OCI-LY3 (cell line): ENCODE data around the gene CABLES1.
"Not testable (repeated sequence)": the region's sequence is repeated elsewhere in the genome, so short reads cannot be mapped to it uniquely, and the experiment has no call there.

Source experiments
- H2AFZ ChIP-seq: fragments of 200-600, 300-600 bp; shearing (Covaris generic); 2 replicates; pipeline ENCODE4 v1.6.0; 2014; ENCODE audit warnings: antibody characterized with exemption, low read depth, low read length
- H3K27ac ChIP-seq: fragments of 200-600, 300-600 bp; sonication (generic); 2 replicates; pipeline ENCODE4 v1.5.1; 2014; ENCODE audit warnings: mild to moderate bottlenecking, low read length, moderate library complexity, mixed read lengths
- H3K27me3 ChIP-seq: fragments of 200-600, 300-600 bp; sonication (generic); 2 replicates; pipeline ENCODE4 v1.6.1; 2014; ENCODE audit warnings: low read depth, low read length, mixed read lengths
- H3K36me3 ChIP-seq: fragments of 200-600, 300-600 bp; sonication (generic); replicated peaks from 2 replicates; pipeline ENCODE3; 2014; ENCODE audit warnings: low read depth, low read length, mixed read lengths
- H3K4me1 ChIP-seq: fragments of 300-600, 200-600 bp; sonication (generic); 2 replicates; pipeline ENCODE4 v1.6.1; 2014; ENCODE audit warnings: low read length, mixed read lengths
- H3K4me2 ChIP-seq: fragments of 200-600, 300-600 bp; sonication (generic); 2 replicates; pipeline ENCODE4 v1.6.1; 2014; ENCODE audit warnings: low read length, mixed read lengths
- H3K4me3 ChIP-seq: fragments of 300-600, 200-600 bp; sonication (generic); 2 replicates; pipeline ENCODE4 v1.5.1; 2014; ENCODE audit warnings: antibody characterized with exemption, mild to moderate bottlenecking, low read length, moderate library complexity
- H3K79me2 ChIP-seq: fragments of 300-600, 200-600 bp; shearing (Covaris generic); 2 replicates; pipeline ENCODE4 v1.6.1; 2014; ENCODE audit warnings: mild to moderate bottlenecking, low read length, mixed read lengths
- H3K9ac ChIP-seq: fragments of 300-600, 200-600 bp; shearing (Covaris generic); 2 replicates; pipeline ENCODE4 v1.6.0; 2014; ENCODE audit warnings: mild to moderate bottlenecking, low read length, moderate library complexity
- H3K9me3 ChIP-seq: fragments of 200-600, 300-600 bp; shearing (Covaris generic); 2 replicates; pipeline ENCODE4 v1.6.1; 2014; ENCODE audit warnings: low read length, mixed read lengths; ENCODE audit not compliant: insufficient read depth
- H4K20me1 ChIP-seq: fragments of 200-600, 300-600 bp; sonication (generic); 2 replicates; pipeline ENCODE4 v1.6.1; 2016; ENCODE audit warnings: low read length, mixed read lengths; ENCODE audit not compliant: insufficient read depth
- EZH2phosphoT487 ChIP-seq: fragments of 200-600 bp; shearing (Covaris generic); IDR thresholded peaks from 2 replicates; pipeline ENCODE4 v1.6.1; 2018; ENCODE audit warnings: antibody characterized with exemption, mixed run types, low read depth
- TF ChIP-seq, protein P1 (sequence below): fragments of 200-600, 300-600 bp; sonication (generic); IDR thresholded peaks from 2 replicates; pipeline ENCODE4 v1.5.1; 2014; ENCODE audit warnings: antibody characterized with exemption, low read length, low read depth

The CABLES1 gene

DNA sequence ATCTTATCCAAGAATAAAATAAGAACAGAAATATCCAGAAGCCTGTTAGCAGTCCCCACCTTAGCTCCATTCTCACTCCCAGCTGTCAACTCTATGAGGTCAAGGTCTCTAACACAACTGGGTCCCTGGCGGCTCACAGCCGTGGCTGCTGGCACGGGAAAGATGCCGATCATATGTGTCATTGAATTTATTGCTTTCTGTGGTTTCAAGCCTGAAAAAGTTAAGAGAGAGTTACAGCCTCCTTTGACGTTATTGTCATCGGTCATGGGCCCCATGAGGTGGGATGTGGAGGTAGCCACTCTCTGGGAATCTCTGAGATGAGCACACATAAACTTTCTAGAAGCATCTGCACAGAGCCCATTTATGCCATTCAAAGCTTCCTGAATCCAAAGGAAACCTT is 28.7 kb upstream of the CABLES1 start:
- H3K9me3 ChIP-seq = no peaks in the 10 kb centered on the region
- no peaks in the 10 kb centered on the region for H3K4me1 ChIP-seq
- H4K20me1 ChIP-seq = no peaks in the 10 kb centered on the region
- no peaks in the 10 kb centered on the region for H3K27me3 ChIP-seq
- no peak overlapping the region for H3K27ac ChIP-seq
- no peaks in the 10 kb centered on the region for H3K79me2 ChIP-seq
- no peak overlapping the region for H3K9ac ChIP-seq
- H3K36me3 ChIP-seq = no peaks in the 10 kb centered on the region
- TF ChIP-seq, protein P1, sequence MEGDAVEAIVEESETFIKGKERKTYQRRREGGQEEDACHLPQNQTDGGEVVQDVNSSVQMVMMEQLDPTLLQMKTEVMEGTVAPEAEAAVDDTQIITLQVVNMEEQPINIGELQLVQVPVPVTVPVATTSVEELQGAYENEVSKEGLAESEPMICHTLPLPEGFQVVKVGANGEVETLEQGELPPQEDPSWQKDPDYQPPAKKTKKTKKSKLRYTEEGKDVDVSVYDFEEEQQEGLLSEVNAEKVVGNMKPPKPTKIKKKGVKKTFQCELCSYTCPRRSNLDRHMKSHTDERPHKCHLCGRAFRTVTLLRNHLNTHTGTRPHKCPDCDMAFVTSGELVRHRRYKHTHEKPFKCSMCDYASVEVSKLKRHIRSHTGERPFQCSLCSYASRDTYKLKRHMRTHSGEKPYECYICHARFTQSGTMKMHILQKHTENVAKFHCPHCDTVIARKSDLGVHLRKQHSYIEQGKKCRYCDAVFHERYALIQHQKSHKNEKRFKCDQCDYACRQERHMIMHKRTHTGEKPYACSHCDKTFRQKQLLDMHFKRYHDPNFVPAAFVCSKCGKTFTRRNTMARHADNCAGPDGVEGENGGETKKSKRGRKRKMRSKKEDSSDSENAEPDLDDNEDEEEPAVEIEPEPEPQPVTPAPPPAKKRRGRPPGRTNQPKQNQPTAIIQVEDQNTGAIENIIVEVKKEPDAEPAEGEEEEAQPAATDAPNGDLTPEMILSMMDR = no peak
- TF ChIP-seq EZH2phosphoT487 = no peak
- H2AFZ ChIP-seq = no peak overlapping the region
- no peak overlapping the region for H3K4me2 ChIP-seq
- H3K4me3 ChIP-seq = no peak overlapping the region

DNA sequence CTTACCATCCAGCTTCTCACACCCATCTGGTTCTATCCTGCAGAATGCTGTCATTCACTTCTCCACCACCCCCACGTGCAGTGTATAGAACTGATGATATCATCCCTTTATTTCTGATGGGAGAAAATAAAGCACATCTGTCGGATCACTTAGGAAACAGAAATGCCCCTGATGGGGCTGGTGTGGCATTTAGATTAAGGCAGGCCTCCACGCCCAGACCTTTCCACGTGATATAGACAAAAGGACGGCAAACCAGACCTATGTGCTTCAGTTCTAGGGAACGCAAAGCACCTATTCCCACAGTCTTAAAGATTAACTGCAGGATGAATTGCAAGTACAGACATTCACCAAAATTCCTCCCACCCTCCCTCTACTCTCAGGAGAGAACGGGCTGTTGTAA is 27.6 kb upstream of the CABLES1 start:
- no peaks in the 10 kb centered on the region for H3K36me3 ChIP-seq
- H4K20me1 ChIP-seq = no peaks in the 10 kb centered on the region
- H2AFZ ChIP-seq = no peak overlapping the region
- H3K4me2 ChIP-seq = no peak overlapping the region
- H3K9ac ChIP-seq = no peak overlapping the region
- no peaks in the 10 kb centered on the region for H3K9me3 ChIP-seq
- no peaks in the 10 kb centered on the region for H3K79me2 ChIP-seq
- no peak overlapping the region for H3K4me3 ChIP-seq
- H3K27me3 ChIP-seq = peaks cover 5% of the 10 kb centered on the region; the same call in 1 of the 2 replicates
- H3K27ac ChIP-seq = no peak overlapping the region
- H3K4me1 ChIP-seq = no peaks in the 10 kb centered on the region
- TF ChIP-seq, protein P1 = no peak
- no peak for TF ChIP-seq EZH2phosphoT487

DNA sequence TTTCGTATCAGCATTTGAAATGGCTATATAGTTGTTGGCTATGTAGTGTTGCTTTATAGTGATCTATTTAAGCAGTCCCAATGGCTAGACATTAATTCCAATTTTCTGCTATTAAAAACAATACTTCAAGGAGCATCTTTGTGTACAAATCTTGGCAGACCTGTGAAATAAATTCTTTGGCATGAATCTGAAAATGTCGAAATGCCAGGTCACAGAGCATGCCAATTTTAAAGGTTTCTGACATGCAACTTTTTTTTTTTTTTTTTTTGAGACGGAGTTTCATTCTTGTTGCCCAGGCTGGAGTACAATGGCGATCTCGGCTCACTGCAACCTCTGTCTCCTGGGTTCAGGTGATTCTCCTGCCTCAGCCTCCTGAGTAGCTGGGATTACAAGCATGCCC is 26.8 kb upstream of the CABLES1 start:
- Histone ChIP-seq H2AFZ (no peak overlapping the region), H3K27ac (no peak overlapping the region), H3K9ac (no peak overlapping the region), H4K20me1 (no peaks in the 10 kb centered on the region), H3K27me3 (peaks cover 6% of the 10 kb centered on the region), H3K79me2 (no peaks in the 10 kb centered on the region), H3K4me1 (no peaks in the 10 kb centered on the region), H3K36me3 (no peaks in the 10 kb centered on the region), H3K4me3 (no peak overlapping the region), H3K9me3 (no peaks in the 10 kb centered on the region), H3K4me2 (no peak overlapping the region)
- TF ChIP-seq EZH2phosphoT487 = no peak
- TF ChIP-seq, protein P1 = no peak

DNA sequence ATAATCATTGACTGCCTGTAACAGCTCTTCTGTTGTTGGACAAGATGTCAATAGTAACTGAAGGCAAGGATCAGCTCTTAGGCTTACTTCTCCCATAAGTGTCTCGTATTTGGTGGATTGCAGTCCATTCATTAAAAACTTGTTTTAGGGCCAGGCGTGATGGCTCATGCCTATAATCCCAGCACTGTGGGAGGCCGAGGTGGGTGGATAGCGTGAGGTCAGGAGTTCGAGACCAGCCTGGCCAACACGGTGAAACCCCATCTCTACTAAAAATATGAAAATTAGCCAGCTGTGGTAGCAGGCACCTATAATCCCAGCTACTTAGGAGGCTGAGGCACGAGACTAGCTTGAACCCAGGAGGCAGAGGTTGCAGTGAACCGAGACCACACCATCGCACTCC is 26.1 kb upstream of the CABLES1 start:
- H3K4me2 ChIP-seq, H3K27ac ChIP-seq, H4K20me1 ChIP-seq, H3K9ac ChIP-seq, H2AFZ ChIP-seq, H3K79me2 ChIP-seq, H3K36me3 ChIP-seq, H3K4me3 ChIP-seq, H3K4me1 ChIP-seq, H3K9me3 ChIP-seq: not testable (repeated sequence)
- H3K27me3 ChIP-seq = peaks cover 12% of the 10 kb centered on the region

DNA sequence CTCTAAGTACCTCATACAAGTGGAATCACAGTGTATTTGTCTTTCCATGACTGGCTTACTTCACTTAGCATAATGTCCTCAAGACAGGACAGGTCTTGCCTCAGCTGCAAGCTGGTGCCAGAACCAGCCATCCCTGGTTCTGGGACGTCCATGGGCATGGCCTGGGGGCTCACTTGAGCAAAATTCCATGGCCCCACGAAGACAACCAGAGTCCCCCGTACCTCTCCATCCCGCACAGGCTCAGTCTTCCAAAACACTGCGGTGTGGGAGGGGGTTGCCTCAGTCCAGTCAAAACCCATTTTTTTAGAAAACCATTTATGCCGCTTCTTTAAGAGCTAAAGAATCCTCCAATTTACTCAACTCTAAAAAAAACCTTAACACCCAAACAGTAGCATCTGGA is 21.7 kb upstream of the CABLES1 start:
- peaks cover 17% of the 10 kb centered on the region for H3K27me3 ChIP-seq
- no peak overlapping the region for H2AFZ ChIP-seq
- H4K20me1 ChIP-seq = no peaks in the 10 kb centered on the region
- H3K9me3 ChIP-seq = no peaks in the 10 kb centered on the region
- H3K27ac ChIP-seq = no peak overlapping the region
- H3K4me3 ChIP-seq = no peak overlapping the region
- no peak overlapping the region for H3K4me2 ChIP-seq
- no peaks in the 10 kb centered on the region for H3K36me3 ChIP-seq
- no peaks in the 10 kb centered on the region for H3K79me2 ChIP-seq
- H3K4me1 ChIP-seq = no peaks in the 10 kb centered on the region
- TF ChIP-seq, protein P1 = no peak
- no peak for TF ChIP-seq EZH2phosphoT487
- H3K9ac ChIP-seq = no peak overlapping the region
